Fibroblast of mammary gland (primary cell): ENCODE measurements around the gene GNB4.

ENCODE experiments used
- DNase-seq: peaks from one replicate; pipeline ENCODE4 v3.0.0-alpha.2; 2010; ENCODE audit warnings: low read depth
- H3K4me3 ChIP-seq: 2 replicates; pipeline ENCODE4 v1.5.1; 2011; ENCODE audit warnings: low read depth, mild to moderate bottlenecking, low read length, moderate library complexity; ENCODE audit not compliant: control insufficient read depth
- TF ChIP-seq, protein P1 (sequence below): conservative IDR thresholded peaks from 2 replicates; pipeline ENCODE4 v1.5.1; 2011; ENCODE audit warnings: low read depth, low read length, inconsistent platforms; ENCODE audit not compliant: control insufficient read depth, insufficient read depth

The GNB4 gene

DNA sequence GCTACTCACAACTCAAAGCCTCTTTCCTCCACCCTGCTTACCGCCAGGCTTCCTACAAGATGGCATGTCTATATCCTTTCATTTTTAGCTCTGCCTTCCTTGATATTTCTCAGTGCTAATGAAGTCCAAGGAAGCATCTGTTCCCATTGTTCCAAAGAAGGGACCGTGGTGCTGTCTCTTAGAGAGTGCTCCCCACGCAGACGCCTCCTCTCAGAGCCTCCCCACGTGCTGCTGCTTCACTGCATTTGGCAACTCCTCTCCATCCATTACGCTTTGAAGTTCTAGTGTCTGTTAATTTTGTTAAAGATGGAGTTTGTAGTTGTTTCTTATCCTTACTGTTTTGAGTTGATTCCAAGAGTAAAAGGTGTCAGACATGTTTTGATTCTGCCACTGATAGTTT is 26.2 kb downstream of the GNB4 start:
- H3K4me3 ChIP-seq, result no peak overlapping the region
- DNase-seq, result no peak
- TF ChIP-seq, protein P1, sequence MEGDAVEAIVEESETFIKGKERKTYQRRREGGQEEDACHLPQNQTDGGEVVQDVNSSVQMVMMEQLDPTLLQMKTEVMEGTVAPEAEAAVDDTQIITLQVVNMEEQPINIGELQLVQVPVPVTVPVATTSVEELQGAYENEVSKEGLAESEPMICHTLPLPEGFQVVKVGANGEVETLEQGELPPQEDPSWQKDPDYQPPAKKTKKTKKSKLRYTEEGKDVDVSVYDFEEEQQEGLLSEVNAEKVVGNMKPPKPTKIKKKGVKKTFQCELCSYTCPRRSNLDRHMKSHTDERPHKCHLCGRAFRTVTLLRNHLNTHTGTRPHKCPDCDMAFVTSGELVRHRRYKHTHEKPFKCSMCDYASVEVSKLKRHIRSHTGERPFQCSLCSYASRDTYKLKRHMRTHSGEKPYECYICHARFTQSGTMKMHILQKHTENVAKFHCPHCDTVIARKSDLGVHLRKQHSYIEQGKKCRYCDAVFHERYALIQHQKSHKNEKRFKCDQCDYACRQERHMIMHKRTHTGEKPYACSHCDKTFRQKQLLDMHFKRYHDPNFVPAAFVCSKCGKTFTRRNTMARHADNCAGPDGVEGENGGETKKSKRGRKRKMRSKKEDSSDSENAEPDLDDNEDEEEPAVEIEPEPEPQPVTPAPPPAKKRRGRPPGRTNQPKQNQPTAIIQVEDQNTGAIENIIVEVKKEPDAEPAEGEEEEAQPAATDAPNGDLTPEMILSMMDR, result no peak

DNA sequence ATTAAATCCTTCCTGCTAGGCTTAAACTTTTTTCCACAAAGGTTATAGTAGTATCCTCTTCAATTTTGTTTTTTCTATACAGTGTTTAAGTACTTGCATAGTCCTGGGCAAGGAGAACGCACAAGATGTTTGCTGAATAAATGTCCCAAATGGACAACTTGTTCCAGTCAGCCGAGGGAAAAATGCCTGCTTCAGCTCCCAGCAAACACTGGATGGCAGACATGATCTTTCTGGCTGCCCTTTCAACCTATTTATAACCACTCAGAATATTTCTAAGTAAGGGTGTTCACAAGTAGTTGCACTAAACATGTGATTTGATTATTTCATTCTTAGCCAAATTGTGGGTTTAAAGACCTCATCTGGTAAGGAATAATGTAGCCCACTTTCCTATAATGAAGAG is 29.8 kb downstream of the GNB4 start:
- no peak overlapping the region for H3K4me3 ChIP-seq
- peak; percentile 50 for DNase-seq
- TF ChIP-seq, protein P1, result peak; percentile 50

DNA sequence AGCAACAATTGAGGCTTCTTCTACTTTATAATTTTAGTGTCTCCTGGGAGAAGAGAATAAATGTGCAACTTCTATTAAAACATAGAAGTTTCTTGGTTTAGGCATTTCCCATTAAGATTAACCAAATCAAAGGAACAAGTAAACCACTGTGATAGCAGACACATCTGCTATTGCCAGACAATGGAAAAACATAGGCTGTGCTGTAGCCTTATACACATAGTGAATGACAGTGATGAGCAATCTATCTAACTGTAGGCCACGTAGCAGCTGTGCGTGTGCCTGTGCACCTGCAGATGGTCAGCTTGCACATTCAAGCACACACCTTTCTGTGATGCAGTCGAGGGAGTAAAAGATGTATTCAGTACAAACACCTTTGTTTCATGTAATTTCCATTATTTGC is 32.7 kb downstream of the GNB4 start:
- no peak overlapping the region for H3K4me3 ChIP-seq
- TF ChIP-seq, protein P1, result no peak
- DNase-seq, result no peak

DNA sequence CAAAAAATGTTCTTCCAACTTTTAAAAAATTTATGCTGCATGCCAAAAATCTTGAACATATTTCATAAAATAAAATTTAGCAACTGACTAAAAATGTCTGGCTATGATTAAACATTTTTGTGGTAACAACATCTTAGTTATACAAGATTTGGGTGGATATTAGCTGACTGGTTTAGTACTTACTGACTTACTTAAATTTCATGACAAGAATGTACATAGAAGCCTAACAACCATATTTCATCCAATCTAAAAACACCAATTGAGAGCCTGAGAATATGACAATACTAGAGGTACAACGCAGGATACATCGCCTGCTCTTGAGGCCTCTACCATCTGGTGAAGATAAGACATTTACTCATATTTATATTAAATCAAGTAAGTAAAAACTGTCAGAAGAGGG is 34.6 kb downstream of the GNB4 start:
- no peak overlapping the region for H3K4me3 ChIP-seq
- TF ChIP-seq, protein P1, result no peak
- peak; percentile 9 for DNase-seq

DNA sequence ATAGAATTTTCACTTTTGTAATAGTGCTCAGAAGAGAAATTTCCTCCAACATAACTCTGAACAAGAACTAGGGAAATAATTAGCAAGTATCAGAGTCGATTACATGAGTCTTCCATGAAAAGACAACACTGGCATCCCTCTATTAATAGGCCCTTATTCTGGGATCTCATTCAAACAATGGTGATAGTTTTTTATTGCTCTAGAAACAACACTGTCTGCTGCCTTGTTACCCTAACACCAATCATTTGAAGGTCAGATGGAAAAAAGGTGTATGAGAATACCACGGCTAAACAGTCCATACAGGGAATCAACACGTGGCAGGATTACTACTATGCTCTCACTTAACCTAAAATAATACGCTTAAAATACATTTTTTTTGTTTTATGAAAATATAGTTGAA is 35.9 kb downstream of the GNB4 start:
- DNase-seq, result no peak
- no peak overlapping the region for H3K4me3 ChIP-seq

GRCh38 chr3:179414804-179415203 is 36.5 kb downstream of the GNB4 start:
- no peak for DNase-seq
- TF ChIP-seq, protein P1, result no peak
- H3K4me3 ChIP-seq, result no peak overlapping the region

More for the DNA sequence above, 35.9 kb downstream of the GNB4 start:
- TF ChIP-seq, protein P1, result no peak

- TF ChIP-seq, protein P1, result no peak
- H3K4me3 ChIP-seq, result no peak overlapping the region
- no peak for DNase-seq
Observed at GRCh38 chr3:179410999-179411398, 40.3 kb downstream of the GNB4 start.
